GM21367 (cell line): ENCODE data around the gene JSRP1.
"Not testable (repeated sequence)": the region's sequence is repeated elsewhere in the genome, so short reads cannot be mapped to it uniquely, and the experiment has no call there.

Experiments
- ATAC-seq: cut with Tn5 transposase; IDR thresholded peaks from one replicate; pipeline ENCODE4 v1.9.1; 2021; ENCODE audit not compliant: unreplicated experiment

The JSRP1 gene

DNA sequence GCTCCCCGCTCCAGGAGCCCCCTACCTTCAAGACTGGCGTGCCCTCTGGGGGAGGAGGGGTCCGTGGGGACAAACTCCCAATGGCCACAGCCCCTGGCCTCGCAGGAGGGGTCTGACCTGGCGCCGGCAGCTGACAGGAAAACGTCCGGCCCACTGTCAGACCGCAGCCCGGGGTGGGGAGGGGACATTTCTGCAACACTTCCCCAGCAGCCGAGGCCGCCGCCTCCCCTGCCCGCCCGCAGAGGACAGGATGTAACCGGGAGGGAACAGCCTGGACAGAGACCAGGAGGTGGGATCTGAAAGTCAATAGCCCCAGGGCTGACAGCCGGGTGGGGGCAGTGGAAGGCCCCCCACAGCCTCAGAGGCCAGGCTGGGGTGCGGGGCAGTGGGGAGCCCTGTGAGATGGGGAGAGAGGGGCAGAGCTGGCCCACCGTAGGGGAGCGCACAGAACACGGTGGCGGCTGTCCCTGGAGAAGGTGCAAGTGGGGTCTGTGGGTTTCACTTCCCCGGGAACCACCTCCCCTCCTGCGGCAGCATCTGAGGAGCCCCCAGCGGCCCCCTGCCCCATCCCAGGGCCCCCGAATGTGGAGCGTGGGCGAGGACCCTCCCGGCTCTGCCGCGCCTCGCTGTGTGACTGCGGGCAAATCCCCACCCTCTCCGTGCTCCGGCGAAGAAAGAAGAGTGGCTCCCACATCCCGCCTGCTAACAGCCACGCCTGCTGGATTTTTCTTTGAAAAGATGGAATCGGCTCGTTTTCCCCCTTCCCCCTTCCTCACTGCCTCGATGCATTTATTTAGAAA is 26.0 kb upstream of the JSRP1 start, which contains the start of gene PEAK3:
Gene PEAK3, minus strand, starts transcription at position 114 of the 800 bp plus-strand sequence. CDS start 1,244 bp downstream, outside the sequence.
- no peak for ATAC-seq

DNA sequence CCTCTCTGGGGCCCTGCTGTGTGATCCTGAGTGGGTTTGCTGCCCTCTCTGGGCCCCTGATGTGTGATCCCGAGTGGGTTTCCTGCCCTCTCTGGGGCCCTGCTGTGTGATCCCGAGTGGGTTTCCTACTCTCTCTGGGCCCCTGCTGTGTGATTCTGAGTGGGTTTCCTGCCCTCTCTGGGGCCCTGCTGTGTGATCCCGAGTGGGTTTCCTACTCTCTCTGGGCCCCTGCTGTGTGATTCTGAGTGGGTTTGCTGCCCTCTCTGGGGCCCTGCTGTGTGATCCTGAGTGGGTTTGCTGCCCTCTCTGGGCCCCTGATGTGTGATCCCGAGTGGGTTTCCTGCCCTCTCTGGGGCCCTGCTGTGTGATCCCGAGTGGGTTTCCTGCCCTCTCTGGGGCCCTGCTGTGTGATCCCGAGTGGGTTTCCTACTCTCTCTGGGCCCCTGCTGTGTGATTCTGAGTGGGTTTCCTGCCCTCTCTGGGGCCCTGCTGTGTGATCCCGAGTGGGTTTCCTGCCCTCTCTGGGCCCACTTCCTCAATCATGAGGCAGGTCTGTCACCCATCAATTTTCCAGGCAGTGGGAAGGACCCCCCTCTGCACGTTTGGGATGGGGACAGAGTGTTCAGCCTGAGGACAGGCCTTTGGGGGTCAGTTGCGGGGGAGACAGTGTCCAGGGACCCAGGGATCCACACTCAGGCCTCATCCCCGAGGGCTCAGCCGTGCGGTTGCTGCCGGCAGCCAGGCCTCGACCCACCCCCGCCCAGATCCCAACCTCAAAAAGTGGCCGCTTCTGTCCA is 25.2 kb upstream of the JSRP1 start:
- not testable (repeated sequence) for ATAC-seq

DNA sequence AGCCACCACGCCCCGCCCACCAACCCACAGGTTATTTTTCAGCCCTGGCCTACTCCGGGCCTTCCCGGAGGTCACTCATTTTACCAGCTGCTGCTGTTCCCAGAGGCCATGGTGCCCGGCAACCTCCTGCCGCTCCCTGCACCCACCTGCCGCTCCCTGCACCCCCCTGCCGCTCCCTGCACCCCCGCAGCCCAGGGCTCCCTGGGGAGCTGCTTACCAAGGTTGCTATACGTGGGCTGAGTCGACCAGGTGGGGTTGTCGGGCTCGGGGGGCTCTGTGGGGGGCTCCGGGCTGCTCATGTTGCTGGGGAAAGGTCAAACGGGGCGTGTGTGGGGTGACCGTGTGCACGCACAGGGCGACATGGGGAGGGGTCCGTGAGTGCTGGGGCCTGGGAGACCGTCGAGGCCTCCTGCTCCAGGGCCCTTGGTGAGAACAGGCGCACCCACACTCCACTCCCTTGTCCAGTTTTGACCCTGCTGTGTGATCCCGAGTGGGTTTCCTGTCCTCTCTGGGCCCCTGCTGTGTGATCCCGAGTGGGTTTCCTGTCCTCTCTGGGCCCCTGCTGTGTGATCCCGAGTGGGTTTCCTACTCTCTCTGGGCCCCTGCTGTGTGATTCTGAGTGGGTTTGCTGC is 24.5 kb upstream of the JSRP1 start:
- no peak for ATAC-seq

DNA sequence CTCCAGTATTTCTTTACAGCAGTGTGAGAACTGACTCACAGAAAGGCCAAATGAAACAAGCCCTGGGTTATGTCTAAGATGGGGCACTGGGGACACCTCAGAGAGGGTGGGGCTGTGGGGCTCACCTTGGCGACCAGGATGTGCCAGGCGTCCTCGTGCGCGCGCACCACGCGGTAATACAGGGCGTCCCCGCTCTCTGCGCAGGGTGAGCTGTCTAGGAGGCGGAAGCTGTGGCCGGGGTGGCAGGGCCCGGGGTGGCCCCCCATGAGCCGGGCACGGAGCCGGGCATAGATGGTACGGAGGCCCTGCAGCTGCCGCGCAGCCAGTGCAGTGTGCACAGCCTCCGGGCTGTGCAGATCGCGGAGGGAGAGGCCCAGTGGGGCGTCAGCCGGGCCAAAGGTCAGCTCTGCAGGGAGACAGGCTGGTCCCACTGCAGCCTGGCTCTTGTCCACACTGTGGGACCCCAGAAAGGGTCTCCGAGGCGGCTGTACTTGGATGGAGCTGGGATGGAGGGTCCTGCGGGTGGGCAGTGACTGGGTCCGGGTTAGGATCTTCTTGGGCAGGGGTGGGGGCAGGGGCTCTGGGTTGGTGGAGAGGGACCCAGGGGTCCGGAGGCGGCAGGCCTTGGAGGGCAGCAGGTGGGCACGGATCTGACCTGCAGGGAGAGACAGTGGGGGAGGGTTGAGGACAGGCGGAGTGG is 22.4 kb upstream of the JSRP1 start:
- ATAC-seq: no peak

DNA sequence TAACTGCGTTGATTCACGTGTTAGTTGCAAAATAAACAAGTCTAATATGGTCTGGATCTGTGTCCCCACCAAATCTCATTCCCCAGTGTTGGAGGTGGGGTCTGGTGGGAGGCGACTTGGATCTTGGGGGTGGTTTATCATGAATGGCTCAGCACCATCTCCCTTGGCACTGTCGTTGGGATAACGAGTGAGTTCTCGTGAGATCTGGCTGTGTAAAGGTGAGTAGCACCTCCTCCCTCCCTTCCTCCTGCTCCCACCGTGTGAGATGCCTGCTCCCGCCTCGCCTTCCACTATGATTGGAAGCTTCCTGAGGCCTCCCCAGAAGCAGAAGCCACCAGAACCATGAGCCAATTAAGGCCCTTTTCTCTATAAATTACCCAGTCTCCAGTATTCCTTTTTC is 20.9 kb upstream of the JSRP1 start:
- ATAC-seq: no peak

DNA sequence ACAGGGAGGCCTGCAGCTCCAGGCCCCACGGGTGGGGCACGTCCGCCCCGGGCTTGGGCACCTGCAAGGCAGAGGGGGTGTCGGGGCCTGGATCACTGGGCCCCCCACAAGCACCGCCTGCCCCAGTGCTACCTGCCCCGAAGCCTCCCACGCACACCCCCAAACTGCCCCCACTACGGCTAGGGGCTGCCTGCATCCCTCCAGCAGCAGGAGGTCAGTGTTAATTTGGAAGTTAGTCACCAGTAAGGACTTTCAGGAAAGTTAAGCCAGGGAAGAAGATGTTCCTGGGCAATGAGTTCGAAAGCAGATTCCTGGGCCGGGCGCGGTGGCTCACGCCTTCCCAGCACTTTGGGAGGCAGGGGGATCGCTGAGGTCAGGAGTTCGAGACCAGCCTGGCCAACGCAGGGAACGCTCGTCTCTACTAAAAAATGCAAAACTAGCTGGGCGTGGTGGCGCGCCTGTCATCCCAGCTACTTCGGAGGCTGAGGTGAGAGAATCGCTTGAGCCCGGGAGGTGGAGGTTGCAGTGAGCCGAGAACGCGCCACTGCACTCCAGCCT is 20.3 kb upstream of the JSRP1 start:
- no peak for ATAC-seq

DNA sequence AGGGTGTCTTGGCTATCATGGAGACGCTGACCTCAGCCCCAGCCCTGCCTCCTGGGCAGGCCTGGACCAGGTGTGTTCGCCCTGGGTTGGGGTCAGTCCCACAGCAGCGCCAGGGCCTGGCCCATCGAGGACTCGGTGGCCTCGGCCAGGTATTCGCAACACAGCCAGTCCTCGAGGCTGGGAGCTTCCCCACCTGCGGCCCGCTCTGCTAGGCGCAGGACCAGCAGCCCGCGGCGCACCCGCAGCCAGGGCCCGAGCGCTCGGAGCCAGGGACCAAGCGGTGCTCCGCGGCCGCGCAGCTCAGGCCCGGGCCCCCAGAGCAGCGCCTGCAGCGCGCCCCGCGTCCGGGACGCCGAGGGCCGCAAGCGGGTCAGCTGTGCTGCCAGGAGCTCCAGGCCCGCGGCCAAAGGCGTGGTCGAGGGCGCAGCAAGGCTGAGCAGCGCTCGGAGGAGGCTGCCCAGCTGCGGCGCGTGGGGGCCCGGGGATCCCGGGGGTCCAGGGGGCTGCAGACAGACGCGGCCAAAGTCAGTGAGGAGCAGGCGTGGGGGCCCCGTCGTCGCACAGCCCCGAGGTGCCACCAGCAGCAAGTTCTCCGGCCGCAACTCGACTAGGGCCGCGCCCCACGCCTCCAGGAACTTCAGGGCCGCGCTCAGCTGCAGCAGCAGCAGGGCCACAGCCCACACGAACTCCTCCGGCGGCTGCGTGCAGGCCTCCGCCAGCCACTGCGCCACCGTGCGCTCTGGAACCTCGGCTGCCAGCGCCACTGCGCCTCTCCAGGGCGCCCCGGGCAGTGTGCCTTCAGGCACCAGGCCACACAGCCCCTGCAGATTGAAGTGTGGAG is 19.6 kb upstream of the JSRP1 start:
- no peak for ATAC-seq

DNA sequence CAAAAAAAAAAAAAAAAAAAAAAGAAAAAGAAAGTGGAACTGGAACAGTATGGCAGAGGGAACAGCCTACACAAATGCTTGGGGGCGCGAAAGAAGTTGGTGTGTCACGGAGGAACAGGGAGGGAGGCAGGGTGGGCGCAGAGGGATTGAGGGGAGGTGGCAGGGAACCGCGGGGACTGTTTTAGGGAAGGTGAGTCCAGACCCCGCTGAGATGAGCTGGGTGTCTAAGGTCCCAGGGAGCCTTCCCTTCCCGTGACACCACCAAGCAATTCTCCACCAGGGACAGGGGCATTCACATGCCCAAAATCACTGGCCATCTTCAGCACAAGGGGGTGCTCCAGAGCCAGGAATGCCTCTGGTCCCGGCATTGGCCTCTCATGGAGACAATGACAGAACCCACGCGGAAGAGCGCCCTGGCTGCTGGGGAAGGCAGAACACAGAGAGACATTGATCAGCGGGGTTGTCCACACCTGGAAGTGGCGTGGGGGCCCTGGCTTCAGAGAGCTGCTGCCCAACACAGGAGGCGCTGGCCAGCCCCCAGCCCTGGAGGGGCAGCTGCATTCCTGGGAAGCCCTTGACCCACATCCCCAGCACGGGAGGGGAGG is 18.8 kb upstream of the JSRP1 start:
- ATAC-seq: no peak

DNA sequence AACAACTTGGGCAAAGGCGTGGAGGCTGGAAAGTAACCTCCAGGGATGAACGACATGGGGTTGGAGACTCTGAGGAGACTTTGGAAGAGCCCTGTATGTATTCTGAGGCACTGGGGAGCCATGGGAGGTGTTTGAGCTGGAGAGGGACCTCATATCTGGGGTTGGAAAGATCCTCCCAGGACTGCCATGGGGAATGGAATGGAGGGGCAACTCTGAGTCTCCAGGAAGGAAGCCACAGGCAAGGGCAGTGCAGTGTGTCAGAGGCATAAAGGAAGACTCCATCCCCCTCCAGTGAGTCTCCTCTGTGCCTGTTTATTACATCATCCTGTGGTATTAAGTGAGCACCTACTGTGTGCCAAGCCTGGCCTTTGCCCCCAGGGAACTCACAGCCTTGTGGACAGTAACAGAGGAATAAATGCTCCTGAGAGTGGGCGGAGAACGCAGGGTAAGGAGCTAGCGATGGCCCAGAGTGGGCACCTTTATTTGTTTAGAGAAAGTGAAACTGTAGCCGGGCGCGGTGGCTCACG is 18.0 kb upstream of the JSRP1 start:
- no peak for ATAC-seq

DNA sequence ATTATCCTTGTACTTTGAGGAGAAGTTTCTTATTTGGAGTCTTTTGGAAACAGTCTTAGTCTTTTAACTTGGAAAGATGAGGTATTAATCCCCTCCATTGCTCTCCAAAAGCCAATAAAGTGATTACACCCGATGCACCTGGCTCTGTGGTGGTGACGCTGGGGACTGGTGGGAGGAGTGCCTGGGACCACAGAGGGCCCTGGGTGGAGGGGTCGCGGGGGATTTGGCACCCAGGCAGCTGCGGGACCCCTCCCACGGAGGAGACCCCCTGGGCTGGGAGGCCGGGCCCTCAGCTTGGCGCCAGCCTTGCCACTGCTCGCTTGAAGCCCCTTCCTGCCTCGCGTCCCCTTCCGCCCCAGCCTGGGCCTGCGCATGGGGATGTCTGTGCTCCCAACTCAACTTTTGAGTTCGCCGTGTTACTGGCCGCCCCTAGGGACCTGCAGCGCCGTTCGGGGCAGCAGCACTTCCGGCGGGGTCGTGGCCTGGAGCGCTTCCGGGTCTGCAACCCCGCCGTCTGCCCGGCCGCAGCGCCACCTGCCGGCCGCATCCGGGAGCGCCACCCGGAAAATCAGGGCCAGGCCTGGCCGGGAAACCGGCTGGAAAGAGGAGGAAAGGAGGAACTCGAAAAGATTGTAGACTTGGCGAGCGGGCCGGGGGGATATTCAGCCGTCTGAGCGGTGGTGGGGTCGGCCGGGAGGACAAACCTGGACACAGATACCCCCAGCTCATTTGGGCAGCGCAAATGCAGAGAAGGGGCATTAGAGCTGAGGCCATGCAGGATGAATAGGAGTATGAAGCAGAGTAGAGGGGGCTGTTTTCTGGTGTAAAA is 17.4 kb upstream of the JSRP1 start:
- ATAC-seq: no peak

DNA sequence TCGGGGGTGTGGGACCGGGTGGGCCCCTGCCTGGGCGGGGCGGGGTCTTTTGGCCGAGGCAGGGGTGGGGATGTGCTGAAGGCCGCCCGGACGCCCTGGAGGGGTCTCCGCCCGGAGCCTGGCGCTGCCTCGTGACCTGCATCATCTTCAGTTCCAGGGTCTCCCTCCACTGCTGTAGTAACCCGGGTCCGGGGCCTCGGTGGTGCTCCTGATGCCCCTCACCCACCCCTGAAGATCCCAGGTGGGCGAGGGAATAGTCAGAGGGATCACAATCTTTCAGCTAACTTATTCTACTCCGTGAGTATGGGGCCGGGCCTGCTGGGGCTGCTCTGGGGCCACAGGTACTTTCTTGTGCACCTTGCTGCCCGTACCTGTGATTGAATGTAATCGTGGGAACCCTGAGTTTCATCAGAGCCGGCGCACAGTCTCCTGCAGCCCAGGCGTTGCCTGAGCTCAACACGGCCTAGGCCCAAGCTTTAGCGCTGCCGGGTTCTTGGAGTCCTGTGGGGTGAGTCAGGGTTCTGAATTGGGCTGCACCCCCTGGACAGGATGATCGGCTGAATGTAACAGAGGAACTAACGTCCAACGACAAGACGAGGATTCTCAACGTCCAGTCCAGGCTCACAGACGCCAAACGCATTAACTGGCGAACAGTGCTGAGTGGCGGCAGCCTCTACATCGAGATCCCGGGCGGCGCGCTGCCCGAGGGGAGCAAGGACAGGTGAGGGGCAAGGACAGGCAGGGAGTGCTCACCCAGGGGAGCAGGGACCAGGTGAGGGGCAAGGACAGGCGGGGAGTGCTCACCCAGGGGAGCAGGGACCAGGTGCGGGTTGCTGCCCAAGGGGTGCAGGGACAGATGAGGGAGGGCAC is 15.3 kb upstream of the JSRP1 start:
- no peak for ATAC-seq

DNA sequence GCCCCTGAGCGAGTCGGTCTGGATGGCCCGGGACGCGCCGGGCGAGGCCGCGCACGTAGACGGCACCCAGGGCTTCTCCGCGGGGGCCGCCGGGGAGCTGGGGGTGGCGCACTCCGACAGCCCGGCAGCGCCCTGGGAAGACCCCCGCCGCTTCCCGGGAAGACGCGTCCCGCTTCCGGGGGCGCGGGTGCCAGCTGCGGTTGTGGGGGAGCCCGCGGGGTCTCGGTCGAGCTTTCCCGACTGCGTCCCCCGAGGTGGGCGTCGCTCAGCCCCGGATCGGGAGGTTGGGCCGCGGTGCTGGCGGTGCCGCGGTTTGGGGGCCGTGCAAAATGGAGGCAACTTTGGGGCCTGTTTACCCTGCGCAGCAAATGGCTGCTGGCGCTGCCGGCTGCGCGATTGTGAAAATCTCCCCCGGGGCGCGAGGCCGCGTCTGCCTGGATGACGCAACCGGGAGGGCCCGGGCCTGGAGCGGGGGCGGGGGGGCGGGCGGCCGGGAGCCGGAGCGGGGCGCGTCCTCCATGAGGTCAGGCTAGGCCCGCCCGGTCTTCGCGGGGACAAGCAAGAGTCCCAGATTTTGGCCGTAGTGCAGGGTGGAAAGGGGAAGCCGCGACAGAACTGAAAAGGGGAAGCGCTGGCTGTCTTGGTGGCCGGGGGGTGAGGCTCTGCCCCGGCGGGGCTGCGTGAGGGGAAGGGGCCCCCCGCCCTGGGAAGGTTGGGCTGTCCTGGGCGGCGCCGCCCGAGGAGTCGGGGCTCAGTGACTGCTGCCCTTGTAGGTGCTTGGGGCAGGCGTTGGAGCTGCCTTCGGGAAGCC is 14.4 kb upstream of the JSRP1 start:
- ATAC-seq: no peak

DNA sequence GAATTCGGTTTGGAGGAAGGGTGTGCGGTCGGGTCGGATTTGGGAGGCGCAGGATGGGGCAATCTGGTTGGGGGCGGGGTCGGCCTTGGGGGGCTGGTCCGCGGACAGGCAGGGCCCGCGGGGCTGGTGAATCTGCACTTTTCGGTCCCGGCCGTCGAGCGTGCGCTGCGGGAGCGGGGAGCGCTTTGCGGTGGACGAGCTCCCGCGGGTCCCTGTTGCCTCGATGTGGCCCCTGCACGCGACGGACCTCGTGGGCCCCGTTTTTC is 13.9 kb upstream of the JSRP1 start:
- no peak for ATAC-seq

DNA sequence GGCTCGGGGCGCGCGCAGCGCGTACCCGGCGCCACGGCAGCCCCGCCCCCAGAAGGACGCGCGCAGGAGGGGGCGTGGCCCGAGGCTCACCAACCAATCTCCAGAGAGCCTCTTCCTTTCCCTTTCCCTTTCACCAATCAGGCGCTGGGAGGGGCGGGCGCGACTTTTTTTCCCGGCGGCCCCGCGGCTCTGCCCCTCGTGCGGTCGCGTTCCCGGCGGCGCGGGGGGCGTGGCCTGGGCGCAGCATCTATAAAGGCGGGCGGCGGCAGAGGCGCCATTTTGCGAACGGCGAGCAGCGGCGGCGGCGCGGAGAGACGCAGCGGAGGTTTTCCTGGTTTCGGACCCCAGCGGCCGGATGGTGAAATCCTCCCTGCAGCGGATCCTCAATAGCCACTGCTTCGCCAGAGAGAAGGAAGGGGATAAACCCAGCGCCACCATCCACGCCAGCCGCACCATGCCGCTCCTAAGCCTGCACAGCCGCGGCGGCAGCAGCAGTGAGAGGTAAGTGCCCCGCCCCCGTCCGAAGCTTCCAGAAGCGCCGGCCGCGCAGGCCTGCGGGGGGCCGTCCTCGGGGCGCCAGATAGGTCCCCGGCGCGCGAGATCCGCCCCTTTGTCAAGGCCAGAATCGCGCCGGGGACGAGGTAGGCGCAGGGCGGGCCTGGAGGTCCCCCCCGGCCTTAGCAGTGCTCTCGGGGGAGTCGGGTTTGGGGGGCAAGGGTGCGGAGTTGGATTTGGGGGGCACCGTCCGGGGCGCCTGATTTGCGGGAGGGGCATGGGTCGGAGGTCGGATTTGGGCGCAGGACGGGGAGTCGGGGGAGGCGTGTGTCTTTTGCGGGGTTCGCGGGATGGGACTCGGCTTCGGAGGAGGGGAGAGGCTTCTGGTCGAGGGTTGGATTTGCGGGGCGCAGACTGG is 13.3 kb upstream of the JSRP1 start:
- ATAC-seq: peak; percentile 40

DNA sequence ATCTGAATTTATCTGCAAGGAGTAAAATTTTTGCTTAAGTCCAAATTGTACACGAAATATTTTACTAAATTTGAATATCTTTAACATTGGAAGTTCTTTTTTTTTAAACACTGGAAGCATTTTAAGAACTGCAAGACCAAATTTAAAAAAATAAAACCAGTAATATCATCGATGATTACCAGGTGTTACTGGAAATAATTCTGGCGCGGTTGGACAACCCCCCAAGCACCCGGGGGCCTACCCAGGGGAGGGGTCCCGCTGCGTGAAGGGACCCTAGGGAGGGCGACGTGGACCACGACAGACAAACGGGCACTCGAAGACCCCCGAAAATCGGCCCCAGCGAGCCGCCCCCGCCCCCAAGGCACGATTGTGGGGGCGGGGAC is 12.6 kb upstream of the JSRP1 start:
- ATAC-seq: no peak

DNA sequence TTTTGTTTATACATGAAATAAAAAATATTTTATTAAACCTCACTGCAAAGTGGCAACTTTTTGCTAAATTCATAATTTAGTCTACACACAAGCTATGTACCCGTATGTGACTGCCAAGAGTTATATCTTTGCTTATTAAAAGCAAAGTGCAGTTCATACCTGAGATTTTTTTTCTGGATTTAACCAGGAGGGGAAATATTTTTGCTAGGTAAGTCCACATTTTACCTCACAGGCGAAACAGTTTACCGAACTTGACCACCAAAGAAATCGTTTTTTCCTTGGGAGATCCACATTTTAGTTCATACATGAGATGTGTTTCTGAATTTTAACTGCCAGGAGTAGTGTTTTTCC is 12.2 kb upstream of the JSRP1 start:
- no peak for ATAC-seq
